ENCODE measurements around the gene CATSPER3.

DNA sequence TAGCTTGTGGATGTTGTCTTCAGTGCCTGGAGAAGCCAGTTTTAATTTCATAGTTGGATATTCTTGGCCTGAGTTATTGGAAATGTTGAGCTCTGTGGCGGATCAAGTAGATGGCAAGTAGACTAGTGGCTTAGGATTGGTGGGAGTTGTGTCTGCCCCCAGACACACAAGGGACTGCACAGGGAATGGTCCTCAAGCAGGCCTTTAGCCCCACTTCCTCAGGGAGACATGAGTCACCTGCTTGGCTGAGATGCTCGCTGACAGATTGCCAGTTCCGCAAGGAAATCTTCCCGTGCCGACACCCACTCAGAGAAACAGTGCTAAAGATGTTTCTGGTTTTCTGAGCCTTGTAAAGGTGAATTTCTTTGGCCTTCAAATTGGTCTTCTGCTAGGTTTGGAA, 18.8 kb upstream of the CATSPER3 start:
- TF ChIP-seq, protein P1, sequence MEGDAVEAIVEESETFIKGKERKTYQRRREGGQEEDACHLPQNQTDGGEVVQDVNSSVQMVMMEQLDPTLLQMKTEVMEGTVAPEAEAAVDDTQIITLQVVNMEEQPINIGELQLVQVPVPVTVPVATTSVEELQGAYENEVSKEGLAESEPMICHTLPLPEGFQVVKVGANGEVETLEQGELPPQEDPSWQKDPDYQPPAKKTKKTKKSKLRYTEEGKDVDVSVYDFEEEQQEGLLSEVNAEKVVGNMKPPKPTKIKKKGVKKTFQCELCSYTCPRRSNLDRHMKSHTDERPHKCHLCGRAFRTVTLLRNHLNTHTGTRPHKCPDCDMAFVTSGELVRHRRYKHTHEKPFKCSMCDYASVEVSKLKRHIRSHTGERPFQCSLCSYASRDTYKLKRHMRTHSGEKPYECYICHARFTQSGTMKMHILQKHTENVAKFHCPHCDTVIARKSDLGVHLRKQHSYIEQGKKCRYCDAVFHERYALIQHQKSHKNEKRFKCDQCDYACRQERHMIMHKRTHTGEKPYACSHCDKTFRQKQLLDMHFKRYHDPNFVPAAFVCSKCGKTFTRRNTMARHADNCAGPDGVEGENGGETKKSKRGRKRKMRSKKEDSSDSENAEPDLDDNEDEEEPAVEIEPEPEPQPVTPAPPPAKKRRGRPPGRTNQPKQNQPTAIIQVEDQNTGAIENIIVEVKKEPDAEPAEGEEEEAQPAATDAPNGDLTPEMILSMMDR (IDR thresholded peaks at IDR 0.05), result no peak
- TF ChIP-seq POLR2A (IDR thresholded peaks at IDR 0.05), result no peak
- TF ChIP-seq POLR2AphosphoS5 (IDR thresholded peaks at IDR 0.05), result no peak
